GM23338 (cell line): Measurements from ENCODE around the gene LCE6A.

Experiments used
- CREB1 ChIP-seq: fragments of 250-450 bp; sonication (Bioruptor Pico); IDR thresholded peaks from 2 replicates; pipeline ENCODE4 v1.5.0; 2020; ENCODE audit warnings: low read depth, mild to moderate bottlenecking, moderate library complexity
- CTCF ChIP-seq, 2 experiments: fragments of 200-600 bp in 1 of 2; sonication (generic) in 1 of 2; conservative IDR thresholded peaks; 2 replicates each; pipeline versions ENCODE4 v1.5.1 to v1.6.1; 2016 to 2017; ENCODE audit warnings: antibody characterized with exemption in 2 of 2, low read depth in 2 of 2, mild to moderate bottlenecking in 2 of 2, moderate library complexity in 1 of 2
- ETS1 ChIP-seq: IDR thresholded peaks from 2 replicates; pipeline ENCODE4 v1.6.1; 2016; ENCODE audit warnings: antibody characterized with exemption
- EZH2 ChIP-seq: fragments of 200-600 bp; sonication (generic); IDR thresholded peaks from one replicate; pipeline ENCODE4 v1.8.0; 2017; ENCODE audit warnings: antibody characterized with exemption, mild to moderate bottlenecking, low read depth; ENCODE audit not compliant: unreplicated experiment
- EZH2phosphoT487 ChIP-seq: fragments of 200-600 bp; sonication (generic); IDR thresholded peaks from one replicate; pipeline ENCODE4 v1.8.1; 2018; ENCODE audit warnings: antibody characterized with exemption; ENCODE audit not compliant: unreplicated experiment
- JUNB ChIP-seq: IDR thresholded peaks from one replicate; pipeline ENCODE4 v1.6.1; 2016; ENCODE audit warnings: antibody characterized with exemption; ENCODE audit not compliant: unreplicated experiment
- POLR2AphosphoS5 ChIP-seq: IDR thresholded peaks from 2 replicates; pipeline ENCODE4 v1.6.1; 2016; ENCODE audit warnings: antibody characterized with exemption, low read depth
- REST ChIP-seq: IDR thresholded peaks from one replicate; pipeline ENCODE4 v1.6.1; 2018; ENCODE audit warnings: antibody characterized with exemption; ENCODE audit not compliant: unreplicated experiment
- STAT1 ChIP-seq: IDR thresholded peaks from one replicate; pipeline ENCODE4 v1.6.1; 2016; ENCODE audit warnings: antibody characterized with exemption; ENCODE audit not compliant: unreplicated experiment
- ZNF114 ChIP-seq: fragments of 250-450 bp; sonication (Bioruptor Pico); IDR thresholded peaks from 2 replicates; pipeline ENCODE4 v1.5.0; 2020; ENCODE audit warnings: mild to moderate bottlenecking, moderate library complexity

GRCh38 chr1:152796421-152796820 lies 46.2 kb upstream of the LCE6A start, which contains the start of gene LCE1D:
- TF ChIP-seq CTCF (conservative IDR thresholded peaks at IDR 0.05; ENCODE audit: low read depth in 2 of 2) (no peak), CREB1 (no peak), EZH2 (no peak), ETS1 (no peak), JUNB (no peak), ZNF114 (CRISPR knock-in tag) (no peak), POLR2AphosphoS5 (no peak), EZH2phosphoT487 (no peak), REST (no peak), STAT1 (no peak)
